T-helper 1 cell treated with Interleukin-12 subunit alpha and Interleukin-12 subunit beta and Interleukin-4 antibody, amounts not matched to agents 30 μg/mL and 1 μg/mL, for 36 hours (primary cell): ENCODE measurements around the gene MIA2.

Experiments used
- H3K27ac Mint-ChIP-seq: one replicate; pipeline ENCODE4 v1.8.0; 2021; ENCODE audit warnings: mild to moderate bottlenecking, mixed read lengths
- H3K27me3 Mint-ChIP-seq: one replicate; pipeline ENCODE4 v1.8.0; 2021; ENCODE audit warnings: low read depth, mixed read lengths
- H3K36me3 Mint-ChIP-seq: one replicate; pipeline ENCODE4 v1.8.0; 2021; ENCODE audit warnings: low read depth, mixed read lengths
- H3K4me1 Mint-ChIP-seq: one replicate; pipeline ENCODE4 v1.8.0; 2021; ENCODE audit warnings: low read depth, mixed read lengths
- H3K4me3 Mint-ChIP-seq: one replicate; pipeline ENCODE4 v1.8.0; 2021; ENCODE audit warnings: mild to moderate bottlenecking, moderate library complexity, mixed read lengths
- H3K9me3 Mint-ChIP-seq: one replicate; pipeline ENCODE4 v1.8.0; 2021; ENCODE audit warnings: mixed read lengths

Gene MIA2

GRCh38 chr14:39432179-39432618 lies 198.5 kb downstream of the MIA2 start, which contains the start of gene FBXO33:
Gene FBXO33 (minus strand): TSS chr14:39432433. CDS start chr14:39432162, 271 bp downstream.
- Mint-ChIP-seq H3K27me3 (no peaks in the 10 kb centered on the region), H3K9me3 (no peaks in the 10 kb centered on the region), H3K4me1 (peaks cover 30% of the 10 kb centered on the region), H3K4me3 (peak within 1 kb of the TSS; percentile 99), H3K27ac (peak within 1 kb of the TSS; percentile 100), H3K36me3 (peaks cover 3% of the 10 kb centered on the region)

GRCh38 chr14:39432619-39433451 lies 199.1 kb downstream of the MIA2 start:
- Mint-ChIP-seq H3K27me3 (no peaks in the 10 kb centered on the region), H3K4me1 (peaks cover 30% of the 10 kb centered on the region), H3K4me3 (peak overlapping the region; percentile 99), H3K36me3 (peaks cover 3% of the 10 kb centered on the region), H3K9me3 (no peaks in the 10 kb centered on the region), H3K27ac (peak overlapping the region; percentile 94)

GRCh38 chr14:39433452-39433813 lies 199.7 kb downstream of the MIA2 start:
- H3K27me3 Mint-ChIP-seq: no peaks in the 10 kb centered on the region
- peaks cover 28% of the 10 kb centered on the region for H3K4me1 Mint-ChIP-seq
- no peaks in the 10 kb centered on the region for H3K9me3 Mint-ChIP-seq
- peak overlapping the region; percentile 99 for H3K4me3 Mint-ChIP-seq
- peaks cover 3% of the 10 kb centered on the region for H3K36me3 Mint-ChIP-seq
- H3K27ac Mint-ChIP-seq: peak overlapping the region; percentile 94

GRCh38 chr14:39434401-39434800 lies 200.7 kb downstream of the MIA2 start:
- Mint-ChIP-seq H3K27me3 (no peaks in the 10 kb centered on the region), H3K4me3 (no peak overlapping the region), H3K9me3 (no peaks in the 10 kb centered on the region), H3K27ac (no peak overlapping the region), H3K36me3 (peaks cover 3% of the 10 kb centered on the region), H3K4me1 (peaks cover 21% of the 10 kb centered on the region)

- Mint-ChIP-seq H3K4me3 (no peak overlapping the region), H3K36me3 (peaks cover 4% of the 10 kb centered on the region), H3K9me3 (no peaks in the 10 kb centered on the region), H3K4me1 (peaks cover 13% of the 10 kb centered on the region), H3K27ac (no peak overlapping the region), H3K27me3 (no peaks in the 10 kb centered on the region)
Measured at GRCh38 chr14:39435241-39435640, 201.5 kb downstream of the MIA2 start.
